ENCODE data around the gene OTOP2. TPM values are rescaled to one million over a fixed set of nuclear protein-coding genes. Genes with fewer than 3 reads are reported as not detected.

The OTOP2 gene, protein sequence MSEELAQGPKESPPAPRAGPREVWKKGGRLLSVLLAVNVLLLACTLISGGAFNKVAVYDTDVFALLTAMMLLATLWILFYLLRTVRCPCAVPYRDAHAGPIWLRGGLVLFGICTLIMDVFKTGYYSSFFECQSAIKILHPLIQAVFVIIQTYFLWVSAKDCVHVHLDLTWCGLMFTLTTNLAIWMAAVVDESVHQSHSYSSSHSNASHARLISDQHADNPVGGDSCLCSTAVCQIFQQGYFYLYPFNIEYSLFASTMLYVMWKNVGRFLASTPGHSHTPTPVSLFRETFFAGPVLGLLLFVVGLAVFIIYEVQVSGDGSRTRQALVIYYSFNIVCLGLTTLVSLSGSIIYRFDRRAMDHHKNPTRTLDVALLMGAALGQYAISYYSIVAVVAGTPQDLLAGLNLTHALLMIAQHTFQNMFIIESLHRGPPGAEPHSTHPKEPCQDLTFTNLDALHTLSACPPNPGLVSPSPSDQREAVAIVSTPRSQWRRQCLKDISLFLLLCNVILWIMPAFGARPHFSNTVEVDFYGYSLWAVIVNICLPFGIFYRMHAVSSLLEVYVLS
- not detected in 2 replicates for total RNA-seq

DNA sequence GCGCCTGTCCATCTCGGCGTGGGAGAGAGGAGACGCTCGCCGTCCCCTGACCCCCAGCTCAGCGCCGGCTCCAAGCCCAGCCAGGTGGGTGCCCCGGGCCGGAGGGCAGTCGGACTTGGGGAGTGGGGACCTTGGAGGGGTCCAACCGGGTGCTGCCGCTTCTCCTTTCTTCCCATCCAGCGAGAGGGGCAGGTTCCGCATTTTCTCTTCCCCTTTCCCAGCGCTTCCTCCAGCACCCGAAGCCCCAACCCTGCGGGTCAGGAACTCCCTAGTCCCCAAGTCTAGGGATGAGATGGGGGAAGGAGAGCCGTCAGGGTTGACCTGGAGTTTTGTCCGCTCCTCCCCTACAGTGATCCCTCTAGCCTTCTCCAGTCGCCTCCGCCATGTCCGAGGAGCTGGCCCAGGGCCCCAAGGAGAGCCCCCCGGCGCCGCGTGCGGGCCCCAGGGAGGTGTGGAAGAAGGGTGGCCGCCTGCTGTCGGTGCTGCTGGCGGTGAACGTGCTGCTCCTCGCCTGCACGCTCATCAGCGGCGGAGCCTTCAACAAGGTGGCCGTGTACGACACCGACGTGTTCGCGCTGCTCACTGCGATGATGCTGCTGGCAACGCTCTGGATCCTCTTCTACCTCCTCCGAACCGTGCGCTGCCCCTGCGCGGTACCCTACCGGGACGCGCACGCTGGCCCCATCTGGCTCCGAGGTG is at the start of gene OTOP2:
TSS of gene OTOP2 (plus strand) at position 24 of the 699 bp plus-strand sequence. CDS start at position 384, 360 bp downstream.

DNA sequence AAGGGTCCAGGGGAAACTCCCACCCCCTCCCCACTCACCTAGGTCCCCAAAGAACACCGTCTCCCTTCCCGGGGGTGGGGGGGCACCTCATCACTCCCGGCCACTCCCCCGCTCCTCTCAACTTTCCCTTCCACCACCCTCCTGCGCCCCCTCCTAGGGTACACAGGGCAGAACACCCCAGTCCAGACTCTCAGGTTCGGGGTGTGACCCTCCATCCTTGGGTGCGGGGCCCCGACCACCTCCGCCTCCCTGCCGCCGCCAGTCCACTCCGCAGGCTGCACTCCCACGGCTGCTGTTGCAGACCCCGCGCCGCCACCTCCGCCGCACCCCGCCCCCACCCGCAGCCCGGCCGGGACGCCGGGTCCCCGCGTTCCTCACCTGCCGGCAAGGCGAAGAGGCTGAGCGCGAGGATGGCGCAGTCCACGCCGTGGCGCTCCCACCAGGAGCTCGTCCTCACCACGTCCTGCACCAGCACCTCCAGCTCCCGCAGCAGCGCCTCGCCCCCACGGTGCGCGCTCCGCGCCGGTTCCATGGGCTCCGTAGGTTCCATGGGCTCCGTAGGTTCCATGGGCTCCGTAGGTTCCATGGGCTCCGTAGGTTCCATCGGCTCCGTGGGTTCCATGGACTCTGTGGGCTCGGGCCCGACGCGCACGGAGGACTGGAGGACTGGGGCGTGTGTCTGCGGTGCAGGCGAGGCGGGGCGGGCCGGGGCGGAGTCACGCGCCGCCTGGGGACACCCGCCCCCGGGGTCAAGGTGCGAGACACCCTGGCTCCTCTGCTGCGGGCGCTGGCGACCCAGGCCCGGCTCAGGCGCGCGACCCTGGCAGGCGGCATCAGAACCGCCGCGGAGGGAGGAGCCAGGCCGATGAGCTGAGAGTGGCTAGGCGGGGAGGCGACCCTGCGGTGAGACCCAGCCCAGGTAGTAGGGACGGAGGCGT is 30.8 kb upstream of the OTOP2 start, which contains the start of gene FADS6:
TSS of gene FADS6 (minus strand) at position 660 of the 938 bp plus-strand sequence. CDS start at position 622, 38 bp downstream.

DNA sequence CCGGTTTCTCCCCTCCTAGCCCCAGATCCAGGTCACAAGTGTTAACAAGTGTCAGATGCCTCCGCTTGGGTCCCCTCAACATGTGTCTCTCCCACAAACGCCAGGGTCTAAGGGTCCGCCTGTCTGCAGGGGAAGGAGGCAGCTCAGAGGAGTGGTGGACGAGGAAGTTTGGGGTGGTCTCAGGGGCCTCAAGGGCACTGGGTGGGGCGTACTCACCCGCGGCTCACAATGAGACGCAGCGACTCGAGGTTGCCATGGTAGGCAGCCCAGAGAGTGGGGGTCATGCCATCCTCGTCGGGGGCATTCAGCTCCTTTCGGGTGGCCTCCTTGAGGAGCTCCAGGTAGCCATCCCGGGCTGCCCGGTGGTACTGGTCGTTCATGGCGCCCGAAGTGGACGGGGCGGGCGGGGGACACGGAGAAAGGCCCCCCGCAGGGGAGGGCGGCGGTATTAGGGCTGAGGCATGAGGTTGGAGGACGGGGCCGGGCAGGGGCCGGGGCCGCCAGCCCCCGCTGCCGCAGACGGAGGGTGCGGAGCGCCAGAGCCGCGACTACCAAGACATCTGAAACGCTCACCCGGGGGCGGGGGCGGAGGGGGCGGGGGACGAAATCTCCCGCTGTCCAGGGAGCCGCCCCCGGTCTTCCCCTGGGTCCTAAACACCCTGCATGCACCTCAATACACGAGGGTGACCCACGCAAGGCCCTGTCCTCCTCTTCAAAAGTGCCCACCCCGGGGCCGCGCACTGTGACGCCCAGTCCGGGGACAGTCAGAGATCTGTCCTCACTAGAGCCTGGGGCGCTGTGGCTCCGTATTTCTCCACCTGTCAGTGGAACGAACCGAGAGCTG is 1.2 kb upstream of the OTOP2 start, which contains the start of gene USH1G:
TSS of gene USH1G (minus strand) at position 562 of the 844 bp plus-strand sequence. CDS start at position 380, 182 bp downstream.

DNA sequence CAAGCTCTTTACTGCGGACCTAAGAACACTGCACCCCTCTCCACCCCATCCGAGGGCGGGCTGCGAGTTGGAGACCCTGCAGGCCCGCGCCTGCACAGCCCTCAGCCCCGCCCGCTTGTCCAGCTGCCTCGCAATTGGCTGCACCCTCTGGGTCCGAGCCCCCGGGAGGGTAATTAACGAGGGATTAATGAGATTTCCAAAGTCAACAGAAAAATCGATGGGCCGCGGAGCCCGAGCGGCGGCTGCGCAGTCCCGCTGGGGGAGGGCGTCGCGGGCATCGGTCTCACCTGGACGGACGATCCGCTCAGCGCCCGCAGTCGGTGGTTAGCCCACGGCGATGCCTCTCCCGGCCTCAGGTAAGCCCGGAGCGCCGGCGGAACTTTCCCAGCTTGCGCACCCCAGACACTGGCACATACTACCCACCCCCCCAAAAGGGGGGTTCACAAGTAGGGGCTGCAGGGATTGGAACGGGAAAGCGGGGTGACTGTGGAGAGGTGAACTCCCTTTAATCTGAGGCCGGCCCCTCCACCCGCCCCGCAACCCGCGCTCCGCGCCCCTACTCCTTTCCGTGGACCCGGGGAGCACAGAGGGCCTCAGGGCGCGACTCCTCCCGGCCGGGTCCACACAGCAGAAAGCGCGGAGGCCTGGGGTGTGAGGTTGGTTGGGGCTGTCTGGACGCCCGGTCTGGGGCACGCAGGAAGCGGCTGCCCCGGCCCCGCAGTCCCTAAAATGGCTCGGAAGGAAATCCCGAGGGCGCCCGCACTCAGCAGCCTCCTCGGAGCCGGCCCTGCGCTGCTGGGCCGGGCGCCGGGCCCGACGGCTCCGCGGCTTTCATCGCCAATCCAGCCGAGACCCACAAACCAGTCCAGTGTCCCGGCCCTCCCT is 11.8 kb downstream of the OTOP2 start, which contains the start of gene OTOP3:
TSS of gene OTOP3 (plus strand) at position 314 of the 885 bp plus-strand sequence. CDS start at position 338, 24 bp downstream.

GRCh38 chr17:74972107-74972972 is 48.3 kb downstream of the OTOP2 start, which contains the start of gene HID1:
TSS of gene HID1 (minus strand) at chr17:74972759. CDS start at chr17:74972656, 103 bp downstream.

Other genes with a start within 250 kb of the OTOP2 start
- gene CD300LF, start 211.3 kb upstream of the OTOP2 start, total RNA-seq: not detected in 2 replicates
- gene RAB37, start 187.0 kb upstream of the OTOP2 start, total RNA-seq: 0.49 and 0.85 TPM in 2 replicates
- 15.4 and 23.3 TPM in 2 replicates for gene NHERF1, start 175.6 kb upstream of the OTOP2 start, total RNA-seq
- gene NAT9, start 147.9 kb upstream of the OTOP2 start, total RNA-seq: 39.3 and 42.5 TPM in 2 replicates
- 0.12 and 0.16 TPM in 2 replicates for gene GRIN2C, start 64.4 kb upstream of the OTOP2 start, total RNA-seq
- 14.1 and 26.0 TPM in 2 replicates for gene FDXR, start 51.3 kb upstream of the OTOP2 start, total RNA-seq
- gene FADS6, start 30.6 kb upstream of the OTOP2 start, total RNA-seq: not detected in 2 replicates
- not detected in 2 replicates for gene USH1G, start 1.0 kb upstream of the OTOP2 start, total RNA-seq
- gene OTOP3, start 11.6 kb downstream of the OTOP2 start, total RNA-seq: not detected in 2 replicates
- gene HID1, start 48.5 kb downstream of the OTOP2 start, total RNA-seq: 0.16 and 0.61 TPM in 2 replicates
- gene CDR2L, start 63.4 kb downstream of the OTOP2 start, total RNA-seq: 29.3 and 30.5 TPM in 2 replicates
- gene MRPL58, start 88.4 kb downstream of the OTOP2 start, total RNA-seq: 14.8 and 24.9 TPM in 2 replicates
- gene ATP5PD, start 122.7 kb downstream of the OTOP2 start, total RNA-seq: 175 TPM in 2 replicates
- 24.5 and 25.3 TPM in 2 replicates for gene KCTD2, start 123.0 kb downstream of the OTOP2 start, total RNA-seq
- 28.1 and 33.5 TPM in 2 replicates for gene SLC16A5, start 163.7 kb downstream of the OTOP2 start, total RNA-seq
- 1.8 and 3.2 TPM in 2 replicates for gene ARMC7, start 185.7 kb downstream of the OTOP2 start, total RNA-seq
- gene NT5C, start 207.5 kb downstream of the OTOP2 start, total RNA-seq: 52.0 and 54.2 TPM in 2 replicates
- 67.5 and 75.2 TPM in 2 replicates for gene JPT1, start 230.2 kb downstream of the OTOP2 start, total RNA-seq

Data from hair follicle dermal papilla cell (primary cell).